Activated B cell treated with CpG ODN at 0.5 μM for 24 hours (primary cell): ENCODE results near the gene TTYH1. TPM values are rescaled to one million over a fixed set of nuclear protein-coding genes. Genes with fewer than 3 reads are reported as not detected.
"Not testable (repeated sequence)": the region's sequence is repeated elsewhere in the genome, so short reads cannot be mapped to it uniquely, and the experiment has no call there.

ENCODE experiments used
- ATAC-seq: fragments of 200-7000 bp; cut with Tn5 transposase; one replicate; pipeline ENCODE4 v1.10.0; 2021; ENCODE audit warnings: low read depth, mild to moderate bottlenecking, moderate library complexity
- CTCF ChIA-PET: fragments of 350-600 bp; sonication (Branson Sonifier 250); formaldehyde crosslinking; loops from one replicate; lab custom pipeline; 2021; ENCODE audit warnings: antibody characterized with exemption; lab: Charles Lee
- POLR2A ChIA-PET: fragments of 350-600 bp; sonication (Branson Sonifier 250); formaldehyde crosslinking; loops from one replicate; lab custom pipeline; 2021; ENCODE audit warnings: antibody characterized with exemption; lab: Charles Lee
- DNase-seq: peaks from one replicate; pipeline ENCODE4 v3.0.0; 2022
- H3K27ac Mint-ChIP-seq: one replicate; pipeline ENCODE4 v1.8.0; 2020; ENCODE audit warnings: mixed read lengths
- H3K27me3 Mint-ChIP-seq: one replicate; pipeline ENCODE4 v1.8.0; 2021; ENCODE audit warnings: mixed read lengths
- H3K36me3 Mint-ChIP-seq: one replicate; pipeline ENCODE4 v1.8.0; 2021; ENCODE audit warnings: low read depth, mixed read lengths
- H3K4me1 Mint-ChIP-seq: one replicate; pipeline ENCODE4 v1.8.0; 2021; ENCODE audit warnings: mixed read lengths
- H3K4me3 Mint-ChIP-seq: one replicate; pipeline ENCODE4 v1.8.0; 2020; ENCODE audit warnings: mild to moderate bottlenecking, mixed read lengths
- H3K9me3 Mint-ChIP-seq: one replicate; pipeline ENCODE4 v1.8.0; 2020; ENCODE audit warnings: mixed read lengths
- intact Hi-C: fragments of 100-400 bp; cut with micrococcal nuclease; formaldehyde crosslinking; loops from one replicate; pipeline ENCODE4 v1.15.1; 2024
- total RNA-seq: library from RNA; stranded (reverse); gene quantifications from 2 replicates; pipeline ENCODE4 v1.2.3, GENCODE V29; 2022
- TF ChIP-seq, protein P1 (sequence below): fragments of 200-600 bp; IDR thresholded peaks from one replicate; pipeline ENCODE4 v1.8.0; 2022; ENCODE audit warnings: antibody characterized with exemption, mild to moderate bottlenecking

TTYH1 gene
- not detected in 2 replicates for total RNA-seq

DNA sequence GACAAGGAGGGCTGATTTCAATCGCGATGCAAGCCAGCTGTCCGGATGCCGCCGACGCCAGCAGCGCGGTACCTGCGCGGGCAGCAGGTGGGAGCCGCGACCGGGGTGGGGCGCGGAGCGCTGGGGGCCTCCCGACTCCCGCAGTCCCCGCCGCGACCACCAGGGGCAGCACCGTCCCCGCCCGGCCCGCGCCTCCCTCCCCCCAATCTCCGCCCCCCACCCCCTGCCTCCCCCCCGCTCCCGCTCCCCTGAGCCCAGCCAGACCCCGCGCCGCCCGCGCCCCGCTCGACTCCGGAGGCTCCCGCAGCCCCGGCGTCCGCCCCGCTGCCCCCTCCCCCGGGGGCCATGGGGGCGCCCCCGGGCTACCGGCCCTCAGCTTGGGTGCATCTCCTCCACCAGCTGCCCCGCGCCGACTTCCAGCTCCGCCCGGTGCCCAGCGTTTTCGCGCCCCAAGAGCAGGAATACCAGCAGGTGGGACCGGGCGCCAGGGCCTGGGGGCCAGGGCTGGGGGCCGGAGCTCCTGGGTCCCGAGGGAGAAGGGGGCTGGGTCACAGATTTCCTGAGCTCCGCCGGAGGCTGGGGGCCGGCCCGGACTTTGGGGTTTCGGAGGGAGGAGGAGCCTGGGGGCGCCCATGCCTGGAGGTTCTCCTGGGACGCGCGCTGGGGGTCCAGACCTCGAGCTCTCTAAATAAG lies at the start of gene TTYH1:
Gene TTYH1 (plus strand): TSS at position 257 of the 693 bp plus-strand sequence. CDS start 89 bp downstream, at position 346.
- POLR2A ChIA-PET = no interaction called here
- Mint-ChIP-seq H3K27me3 (peaks cover 55% of the 10 kb centered on the region), H3K4me3 (peak within 1 kb of the TSS; percentile 16), H3K27ac (no peak within 1 kb of the TSS), H3K4me1 (peaks cover 11% of the 10 kb centered on the region), H3K9me3 (peaks cover 2% of the 10 kb centered on the region), H3K36me3 (no peaks in the 10 kb centered on the region)
- ATAC-seq (peak; percentile 68), DNase-seq (peak; percentile 42)
- TF ChIP-seq, protein P1, sequence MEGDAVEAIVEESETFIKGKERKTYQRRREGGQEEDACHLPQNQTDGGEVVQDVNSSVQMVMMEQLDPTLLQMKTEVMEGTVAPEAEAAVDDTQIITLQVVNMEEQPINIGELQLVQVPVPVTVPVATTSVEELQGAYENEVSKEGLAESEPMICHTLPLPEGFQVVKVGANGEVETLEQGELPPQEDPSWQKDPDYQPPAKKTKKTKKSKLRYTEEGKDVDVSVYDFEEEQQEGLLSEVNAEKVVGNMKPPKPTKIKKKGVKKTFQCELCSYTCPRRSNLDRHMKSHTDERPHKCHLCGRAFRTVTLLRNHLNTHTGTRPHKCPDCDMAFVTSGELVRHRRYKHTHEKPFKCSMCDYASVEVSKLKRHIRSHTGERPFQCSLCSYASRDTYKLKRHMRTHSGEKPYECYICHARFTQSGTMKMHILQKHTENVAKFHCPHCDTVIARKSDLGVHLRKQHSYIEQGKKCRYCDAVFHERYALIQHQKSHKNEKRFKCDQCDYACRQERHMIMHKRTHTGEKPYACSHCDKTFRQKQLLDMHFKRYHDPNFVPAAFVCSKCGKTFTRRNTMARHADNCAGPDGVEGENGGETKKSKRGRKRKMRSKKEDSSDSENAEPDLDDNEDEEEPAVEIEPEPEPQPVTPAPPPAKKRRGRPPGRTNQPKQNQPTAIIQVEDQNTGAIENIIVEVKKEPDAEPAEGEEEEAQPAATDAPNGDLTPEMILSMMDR = no peak
- CTCF ChIA-PET = no interaction called here
- intact Hi-C loops = no loop called here

DNA sequence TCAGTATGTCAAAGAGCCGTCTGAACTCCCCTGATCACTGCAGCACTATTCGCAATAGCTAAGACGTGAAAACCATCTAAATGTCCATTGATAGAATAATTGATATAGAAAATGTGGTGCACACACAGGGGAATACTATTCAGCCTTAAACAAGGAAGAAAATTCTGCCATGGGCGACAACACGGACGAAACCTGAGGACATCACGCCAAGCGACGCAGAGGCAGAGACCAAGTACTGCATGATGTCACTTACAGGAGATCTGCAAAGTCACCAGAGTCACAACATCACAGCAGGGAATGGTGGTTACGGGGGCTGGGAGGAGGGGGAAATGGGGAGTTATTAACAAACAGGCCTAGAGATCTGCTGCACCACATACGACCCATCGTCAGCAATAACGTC lies 49.5 kb upstream of the TTYH1 start:
- intact Hi-C loops = loop anchor here (2.0 kb wide), 2 partner anchors 13 to 23 kb away; no protein-coding TSS in a partner anchor
- ChIA-PET POLR2A (interaction anchor here (0.7 to 2.2 kb wide), 7 partner anchors 9 to 23 kb away, joined by 3 to 14 read pairs (median 5); no protein-coding TSS in a partner anchor), CTCF (interaction anchor here (2.1 to 2.7 kb wide), 2 partner anchors 23 to 25 kb away, joined by 7 to 9 read pairs; no protein-coding TSS in a partner anchor)
- Mint-ChIP-seq H3K4me1 (peaks cover 90% of the 10 kb centered on the region), H3K27ac (peak overlapping the region; percentile 73), H3K4me3 (peak overlapping the region; percentile 25), H3K36me3 (peaks cover 15% of the 10 kb centered on the region)
- DNase-seq, H3K27me3 Mint-ChIP-seq, H3K9me3 Mint-ChIP-seq, ATAC-seq: not testable (repeated sequence)

DNA sequence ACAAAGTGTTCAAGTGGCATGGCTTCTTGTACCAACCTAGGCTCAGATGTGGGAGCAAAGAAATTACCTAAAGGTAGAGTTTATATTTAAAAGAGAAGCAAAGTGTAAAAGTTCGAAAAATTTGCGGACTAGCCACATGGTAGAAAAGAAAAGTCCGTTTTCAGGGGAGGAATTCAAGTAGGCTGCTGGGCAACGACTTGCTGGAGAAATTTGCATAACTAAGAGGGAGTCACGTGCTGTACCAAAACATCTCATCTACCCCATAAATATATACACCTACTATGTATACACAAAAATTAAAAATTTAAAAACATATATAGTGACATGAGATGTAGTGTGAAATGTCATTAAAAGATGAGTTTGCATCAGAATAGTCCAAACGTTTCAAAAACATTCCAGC lies 48.5 kb upstream of the TTYH1 start:
- intact Hi-C loops = no loop called here
- H3K9me3 Mint-ChIP-seq = peaks cover 2% of the 10 kb centered on the region
- peaks cover 89% of the 10 kb centered on the region for H3K4me1 Mint-ChIP-seq
- ChIA-PET POLR2A (no interaction called here), CTCF (no interaction called here)
- TF ChIP-seq, protein P1 = no peak
- H3K4me3 Mint-ChIP-seq = no peak overlapping the region
- peaks cover 13% of the 10 kb centered on the region for H3K36me3 Mint-ChIP-seq
- ATAC-seq (no peak), DNase-seq (no peak)
- H3K27me3 Mint-ChIP-seq = no peaks in the 10 kb centered on the region
- peak overlapping the region; percentile 73 for H3K27ac Mint-ChIP-seq

DNA sequence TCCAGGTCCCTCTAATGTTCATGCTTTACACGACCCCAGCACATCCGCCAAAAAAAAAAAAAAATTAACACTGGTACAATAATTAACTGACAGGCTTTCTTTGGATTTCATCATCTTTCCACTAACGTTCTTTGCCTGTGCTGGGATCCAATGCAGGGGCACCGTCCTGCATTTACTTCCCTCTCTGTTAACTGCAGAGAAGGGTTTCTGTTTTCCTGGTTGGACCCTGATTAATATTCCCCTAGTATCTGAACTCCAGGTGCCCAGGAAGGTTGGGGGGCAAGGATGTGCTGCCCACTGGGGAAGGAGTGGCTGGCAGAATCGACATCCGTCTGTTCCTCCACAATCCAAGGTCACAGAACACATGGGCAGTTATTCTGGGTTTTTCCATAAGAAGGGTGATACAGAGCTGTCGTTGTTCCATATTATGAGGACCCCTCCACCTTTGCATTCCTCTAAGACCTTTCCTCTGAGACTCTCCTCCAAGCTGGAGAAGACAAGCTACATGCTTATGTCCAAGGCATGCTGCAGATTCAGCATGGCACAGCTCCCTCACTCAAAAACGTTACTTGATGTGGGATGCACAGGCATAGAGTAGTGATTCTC lies 46.1 kb upstream of the TTYH1 start:
- Mint-ChIP-seq H3K36me3 (peaks cover 6% of the 10 kb centered on the region), H3K27ac (peak overlapping the region; percentile 90), H3K9me3 (no peaks in the 10 kb centered on the region), H3K27me3 (no peaks in the 10 kb centered on the region), H3K4me3 (peak overlapping the region; percentile 82), H3K4me1 (peaks cover 86% of the 10 kb centered on the region)
- DNase-seq (no peak), ATAC-seq (no peak)
- ChIA-PET POLR2A (interaction anchor here (0.7 to 1.2 kb wide), 3 partner anchors 9 to 19 kb away, joined by 3 to 4 read pairs (median 3); no protein-coding TSS in a partner anchor), CTCF (interaction anchor here (1.3 kb wide), 1 partner anchor 22 kb away, joined by 5 read pairs; no protein-coding TSS in a partner anchor)
- intact Hi-C loops = no loop called here
- TF ChIP-seq, protein P1 = no peak

DNA sequence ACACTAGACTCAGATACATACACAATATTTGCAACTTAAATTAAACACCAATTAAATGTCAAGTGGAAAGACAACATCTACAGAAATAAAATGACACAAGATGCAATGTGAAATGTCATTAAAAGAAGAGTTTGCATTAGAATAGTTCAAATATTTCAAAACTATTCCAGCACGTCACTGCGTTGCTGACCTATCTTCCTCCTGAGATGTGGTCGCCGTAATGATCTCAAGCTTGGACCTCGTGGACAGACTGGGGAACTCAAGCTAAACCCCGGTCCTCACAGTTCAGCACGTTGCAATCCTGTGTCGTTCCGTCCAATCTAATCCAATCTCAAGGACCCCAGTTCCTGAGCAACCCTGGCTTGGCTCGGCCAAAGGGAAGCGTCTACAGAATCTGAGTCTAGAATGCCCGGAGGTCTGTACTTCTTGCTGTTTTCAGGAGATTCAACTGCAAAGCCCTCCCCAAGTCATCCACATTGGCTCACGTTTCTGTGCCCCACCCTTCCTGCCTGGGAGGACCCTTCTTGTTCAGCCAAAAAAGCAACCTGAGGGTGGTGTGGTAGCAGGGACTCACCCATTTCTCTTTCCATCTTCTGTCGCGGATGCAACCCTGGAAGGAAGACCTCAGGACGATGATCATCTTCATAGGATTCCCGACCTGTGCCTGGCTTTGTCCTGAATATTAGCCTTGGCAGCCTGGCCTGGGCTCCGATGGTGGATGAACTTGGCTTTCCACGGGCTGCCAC lies 45.4 kb upstream of the TTYH1 start:
- CTCF ChIA-PET = interaction anchor here (0.6 to 1.3 kb wide), 2 partner anchors 18 to 21 kb away, joined by 3 to 5 read pairs; no protein-coding TSS in a partner anchor

DNA sequence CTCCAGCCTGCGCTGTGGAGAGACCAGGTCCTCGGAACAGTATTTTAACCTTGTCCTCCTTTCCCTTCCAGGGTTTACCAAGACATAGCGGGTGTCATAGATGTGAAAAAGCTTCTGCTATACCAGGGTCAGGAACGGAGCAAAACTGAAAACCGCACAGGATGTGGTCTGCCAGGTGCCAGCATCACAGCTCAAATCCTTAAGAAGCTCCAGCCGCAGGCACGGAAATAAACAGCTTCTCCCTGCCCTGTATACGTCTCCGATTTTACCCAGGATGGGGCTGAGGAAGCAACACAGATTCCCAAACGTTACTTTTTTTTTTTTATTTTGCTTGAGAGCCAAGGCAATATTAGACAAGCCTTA lies 44.8 kb upstream of the TTYH1 start:
- Mint-ChIP-seq H3K4me1 (peaks cover 85% of the 10 kb centered on the region), H3K4me3 (peak overlapping the region; percentile 82), H3K27ac (peak overlapping the region; percentile 90)
- H3K9me3 Mint-ChIP-seq, DNase-seq, intact Hi-C loops, H3K36me3 Mint-ChIP-seq, H3K27me3 Mint-ChIP-seq: not testable (repeated sequence)
- ChIA-PET CTCF (interaction anchor here (0.6 kb wide), 1 partner anchor 17 kb away, joined by 3 read pairs; no protein-coding TSS in a partner anchor), POLR2A (interaction anchor here (0.6 kb wide), 1 partner anchor 36 kb away, joined by 5 read pairs; no protein-coding TSS in a partner anchor)
- ATAC-seq = peak; percentile 53

More for the DNA sequence above, 45.4 kb upstream of the TTYH1 start:
- H3K9me3 Mint-ChIP-seq, H3K36me3 Mint-ChIP-seq, intact Hi-C loops, H3K27me3 Mint-ChIP-seq, DNase-seq: not testable (repeated sequence)
- Mint-ChIP-seq H3K4me3 (peak overlapping the region; percentile 82), H3K27ac (peak overlapping the region; percentile 90), H3K4me1 (peaks cover 85% of the 10 kb centered on the region)
- POLR2A ChIA-PET = interaction anchor here (0.6 to 1.2 kb wide), 4 partner anchors 9 to 36 kb away, joined by 3 to 5 read pairs (median 4); no protein-coding TSS in a partner anchor
- peak; percentile 23 for ATAC-seq

DNA sequence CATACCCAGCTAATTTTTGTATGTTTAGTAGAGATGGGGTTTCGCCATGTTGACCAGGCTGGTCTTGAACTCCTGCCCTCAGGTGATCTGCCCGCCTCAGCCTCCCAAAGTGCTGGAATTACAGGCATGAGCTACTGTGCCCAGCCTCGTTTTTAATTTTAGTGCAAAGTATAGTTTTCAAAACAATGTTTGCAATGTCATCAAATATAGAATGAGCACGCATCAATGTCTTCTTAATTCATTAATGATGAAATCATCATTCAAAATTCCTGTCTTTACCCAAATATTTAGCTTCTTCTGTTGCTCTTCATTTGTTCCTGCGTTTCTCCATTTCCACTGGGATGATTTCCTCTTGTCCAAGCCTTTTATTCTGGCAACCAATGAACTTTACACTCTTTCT lies 43.8 kb upstream of the TTYH1 start:
- H3K9me3 Mint-ChIP-seq, H3K27me3 Mint-ChIP-seq, H3K36me3 Mint-ChIP-seq, DNase-seq, ATAC-seq, H3K4me3 Mint-ChIP-seq, intact Hi-C loops: not testable (repeated sequence)
- POLR2A ChIA-PET = interaction anchor here (1.1 to 2.3 kb wide), 2 partner anchors 9 to 17 kb away, joined by 8 read pairs; no protein-coding TSS in a partner anchor
- Mint-ChIP-seq H3K27ac (peak overlapping the region; percentile 41), H3K4me1 (peaks cover 83% of the 10 kb centered on the region)
- CTCF ChIA-PET = interaction anchor here (0.7 kb wide), 1 partner anchor 495 kb away, joined by 4 read pairs; no protein-coding TSS in a partner anchor
